ENCODE data around the gene PLEKHH1.

PLEKHH1 gene

GRCh38 chr14:67599698-67600561 is 66.8 kb downstream of the PLEKHH1 start, which contains the start of gene PIGH:
Gene PIGH (minus strand): TSS chr14:67600268. CDS start chr14:67600203, 65 bp downstream.
- TF ChIP-seq ZFX (IDR thresholded peaks at IDR 0.05) (peak; percentile 68), CTCF (conservative IDR thresholded peaks at IDR 0.05) (peak; percentile 85)
- H3K27ac ChIP-seq, result peak within 1 kb of the TSS; percentile 83

GRCh38 chr14:67600562-67600974 is 67.5 kb downstream of the PLEKHH1 start:
- H3K27ac ChIP-seq, result peak overlapping the region; percentile 83

GRCh38 chr14:67602076-67602475 is 69.0 kb downstream of the PLEKHH1 start:
- TF ChIP-seq ZFX (IDR thresholded peaks at IDR 0.05), result no peak
- no peak for TF ChIP-seq CTCF (conservative IDR thresholded peaks at IDR 0.05)
- H3K27ac ChIP-seq, result no peak overlapping the region

- TF ChIP-seq CTCF (conservative IDR thresholded peaks at IDR 0.05) (no peak), ZFX (IDR thresholded peaks at IDR 0.05) (no peak)
- H3K27ac ChIP-seq, result no peak overlapping the region
These were observed 70.0 kb downstream of the PLEKHH1 start for GRCh38 chr14:67602995-67603545.

GRCh38 chr14:67607646-67608045 is 74.6 kb downstream of the PLEKHH1 start:
- no peak for TF ChIP-seq CTCF (conservative IDR thresholded peaks at IDR 0.05)
- H3K27ac ChIP-seq, result no peak overlapping the region

- TF ChIP-seq ZFX (IDR thresholded peaks at IDR 0.05) (no peak), CTCF (conservative IDR thresholded peaks at IDR 0.05) (no peak)
- no peak overlapping the region for H3K27ac ChIP-seq
These were observed 76.7 kb downstream of the PLEKHH1 start for GRCh38 chr14:67609642-67610310.

GRCh38 chr14:67610491-67610890 is 77.4 kb downstream of the PLEKHH1 start:
- TF ChIP-seq CTCF (conservative IDR thresholded peaks at IDR 0.05), result no peak
- no peak for TF ChIP-seq ZFX (IDR thresholded peaks at IDR 0.05)
- no peak overlapping the region for H3K27ac ChIP-seq
